ENCODE data around the gene ARF1. TPM values are rescaled to one million over a fixed set of nuclear protein-coding genes. Genes with fewer than 3 reads are reported as not detected.

The ARF1 gene
- total RNA-seq, 1 experiment from 2014 or later = 595 TPM

- DNase-seq = no peak
- TF ChIP-seq CTCF (conservative IDR thresholded peaks at IDR 0.05) (no peak), EZH2 (IDR thresholded peaks at IDR 0.05; ENCODE audit: low read depth) (no peak)
- H3K36me3 ChIP-seq (ENCODE audit: low read depth) = no peaks in the 10 kb centered on the region
- peaks cover 6% of the 10 kb centered on the region for H4K20me1 ChIP-seq (ENCODE audit: insufficient read depth)
- H3K4me1 ChIP-seq (replicated peaks; ENCODE audit: insufficient read depth) = no peaks in the 10 kb centered on the region
- POLR2A ChIA-PET (ENCODE audit: unreplicated experiment) = no interaction called here
- peaks cover 4% of the 10 kb centered on the region; the same call in 1 of the 2 replicates for H3K27me3 ChIP-seq (ENCODE audit: insufficient read depth, low read depth)
- CTCF ChIA-PET = no interaction called here
- H3K4me3 ChIP-seq = no peak overlapping the region
- no TSS peak for BruUV-seq (replicated peaks)
- no peaks in the 10 kb centered on the region for H3K9me2 ChIP-seq (ENCODE audit: insufficient read depth)
- H2AFZ ChIP-seq = no peak overlapping the region
- no peaks in the 10 kb centered on the region for H3K9me3 ChIP-seq (ENCODE audit: insufficient read depth, low read depth)
- H3K4me2 ChIP-seq = no peak overlapping the region
- H3F3A ChIP-seq (ENCODE audit: insufficient read depth, low read depth) = 0 out of 2 replicates have a peak, but pooled peaks cover 6% of the 10 kb centered on the region
- intact Hi-C loops (cut with micrococcal nuclease; ENCODE audit: unreplicated experiment) = no loop called here
- H3K27ac ChIP-seq = no peak overlapping the region
- H3K79me2 ChIP-seq (ENCODE audit: low read depth) = no peaks in the 10 kb centered on the region
These were observed 10.5 kb upstream of the ARF1 start for GRCh38 chr1:228071839-228072657.

GRCh38 chr1:228072658-228073043, 9.9 kb upstream of the ARF1 start:
- H3K9me2 ChIP-seq (ENCODE audit: insufficient read depth) = no peaks in the 10 kb centered on the region
- no peaks in the 10 kb centered on the region for H3K4me1 ChIP-seq (replicated peaks; ENCODE audit: insufficient read depth)
- TF ChIP-seq EZH2 (IDR thresholded peaks at IDR 0.05; ENCODE audit: low read depth) (no peak), CTCF (conservative IDR thresholded peaks at IDR 0.05) (no peak)
- 0 out of 2 replicates have a peak, but pooled peaks cover 6% of the 10 kb centered on the region for H3F3A ChIP-seq (ENCODE audit: insufficient read depth, low read depth)
- H3K27me3 ChIP-seq (ENCODE audit: insufficient read depth, low read depth) = no peaks in the 10 kb centered on the region
- H3K79me2 ChIP-seq (ENCODE audit: low read depth) = no peaks in the 10 kb centered on the region
- ChIA-PET CTCF (no interaction called here), POLR2A (ENCODE audit: unreplicated experiment) (no interaction called here)
- H4K20me1 ChIP-seq (ENCODE audit: insufficient read depth) = peaks cover 6% of the 10 kb centered on the region
- no peak overlapping the region for H2AFZ ChIP-seq
- no peak overlapping the region for H3K27ac ChIP-seq
- no peaks in the 10 kb centered on the region for H3K36me3 ChIP-seq (ENCODE audit: low read depth)
- DNase-seq = no peak
- no peak overlapping the region for H3K4me3 ChIP-seq
- BruUV-seq (replicated peaks) = no TSS peak
- intact Hi-C loops (cut with micrococcal nuclease; ENCODE audit: unreplicated experiment) = no loop called here
- H3K4me2 ChIP-seq = no peak overlapping the region
- H3K9me3 ChIP-seq (ENCODE audit: insufficient read depth, low read depth) = no peaks in the 10 kb centered on the region

- no peaks in the 10 kb centered on the region for H3K27me3 ChIP-seq (ENCODE audit: insufficient read depth, low read depth)
- ChIA-PET CTCF (interaction anchor here (1.2 kb wide), 1 partner anchor 74 kb away, joined by 4 read pairs; no protein-coding TSS in a partner anchor), POLR2A (ENCODE audit: unreplicated experiment) (no interaction called here)
- no peaks in the 10 kb centered on the region for H3K9me2 ChIP-seq (ENCODE audit: insufficient read depth)
- no peak overlapping the region for H2AFZ ChIP-seq
- H3K4me1 ChIP-seq (replicated peaks; ENCODE audit: insufficient read depth) = no peaks in the 10 kb centered on the region
- no peaks in the 10 kb centered on the region for H3K79me2 ChIP-seq (ENCODE audit: low read depth)
- no TSS peak for BruUV-seq (replicated peaks)
- no peaks in the 10 kb centered on the region for H3K36me3 ChIP-seq (ENCODE audit: low read depth)
- DNase-seq = peak in 1 of 2 experiments; percentile 21
- no peak for TF ChIP-seq EZH2 (IDR thresholded peaks at IDR 0.05; ENCODE audit: low read depth)
- TF ChIP-seq CTCF (conservative IDR thresholded peaks at IDR 0.05) = no peak
- no peaks in the 10 kb centered on the region for H3K9me3 ChIP-seq (ENCODE audit: insufficient read depth, low read depth)
- no peak overlapping the region for H3K4me2 ChIP-seq
- H3F3A ChIP-seq (ENCODE audit: insufficient read depth, low read depth) = 0 out of 2 replicates have a peak, but pooled peaks cover 6% of the 10 kb centered on the region
- peaks cover 6% of the 10 kb centered on the region for H4K20me1 ChIP-seq (ENCODE audit: insufficient read depth)
- intact Hi-C loops (cut with micrococcal nuclease; ENCODE audit: unreplicated experiment) = no loop called here
- no peak overlapping the region for H3K27ac ChIP-seq
- no peak overlapping the region for H3K4me3 ChIP-seq
These were observed 9.2 kb upstream of the ARF1 start for GRCh38 chr1:228073061-228073856.

Measured in PC-9 (cell line).